ENCODE results near the gene HMGXB4.

Gene HMGXB4

DNA sequence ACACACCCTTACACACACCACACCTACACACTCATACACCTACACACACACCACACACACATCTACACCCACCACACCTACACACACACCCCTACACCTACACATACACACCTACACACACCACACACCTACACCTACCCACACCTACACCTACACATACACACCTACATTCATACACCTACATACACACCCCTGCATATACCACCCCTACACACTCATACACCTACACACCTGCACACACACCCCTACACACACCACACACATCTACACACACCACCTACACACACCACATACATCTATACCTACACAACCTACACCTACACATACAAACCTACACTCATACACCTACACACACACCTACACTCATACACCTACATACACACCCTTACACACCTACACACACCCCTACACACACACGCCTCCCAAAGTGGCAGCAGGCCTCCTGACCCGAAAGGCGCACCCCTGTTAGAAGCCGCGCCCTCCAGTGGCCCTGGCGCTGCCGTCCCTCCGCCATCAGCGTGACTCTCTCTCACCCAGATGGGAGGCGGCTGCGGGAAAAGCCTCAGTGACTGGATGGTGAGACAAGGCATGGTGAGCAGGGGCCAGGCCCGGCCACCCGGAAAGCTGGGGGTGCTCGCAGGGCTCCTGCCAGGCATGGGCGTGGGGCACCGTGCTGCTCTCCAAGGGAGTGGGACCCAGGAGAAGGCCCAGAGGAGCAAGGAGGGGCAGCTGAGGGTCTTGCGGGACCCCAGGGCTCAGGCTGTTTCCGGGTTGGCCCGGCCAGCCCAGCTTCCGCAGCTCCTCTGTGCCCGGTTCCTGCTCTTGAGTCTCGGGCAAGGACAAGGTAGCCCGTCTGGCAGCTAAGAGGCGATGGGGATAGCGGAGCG, 86.6 kb downstream of the HMGXB4 start:
- no peak overlapping the region for H3K4me3 ChIP-seq (ENCODE audit: low read depth, low read length)
- TF ChIP-seq, protein P1, sequence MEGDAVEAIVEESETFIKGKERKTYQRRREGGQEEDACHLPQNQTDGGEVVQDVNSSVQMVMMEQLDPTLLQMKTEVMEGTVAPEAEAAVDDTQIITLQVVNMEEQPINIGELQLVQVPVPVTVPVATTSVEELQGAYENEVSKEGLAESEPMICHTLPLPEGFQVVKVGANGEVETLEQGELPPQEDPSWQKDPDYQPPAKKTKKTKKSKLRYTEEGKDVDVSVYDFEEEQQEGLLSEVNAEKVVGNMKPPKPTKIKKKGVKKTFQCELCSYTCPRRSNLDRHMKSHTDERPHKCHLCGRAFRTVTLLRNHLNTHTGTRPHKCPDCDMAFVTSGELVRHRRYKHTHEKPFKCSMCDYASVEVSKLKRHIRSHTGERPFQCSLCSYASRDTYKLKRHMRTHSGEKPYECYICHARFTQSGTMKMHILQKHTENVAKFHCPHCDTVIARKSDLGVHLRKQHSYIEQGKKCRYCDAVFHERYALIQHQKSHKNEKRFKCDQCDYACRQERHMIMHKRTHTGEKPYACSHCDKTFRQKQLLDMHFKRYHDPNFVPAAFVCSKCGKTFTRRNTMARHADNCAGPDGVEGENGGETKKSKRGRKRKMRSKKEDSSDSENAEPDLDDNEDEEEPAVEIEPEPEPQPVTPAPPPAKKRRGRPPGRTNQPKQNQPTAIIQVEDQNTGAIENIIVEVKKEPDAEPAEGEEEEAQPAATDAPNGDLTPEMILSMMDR (IDR thresholded peaks at IDR 0.05; ENCODE audit: low read depth, low read length): no peak
- TF ChIP-seq MYC (IDR thresholded peaks at IDR 0.05; ENCODE audit: low read depth, low read length) (no peak), POLR2A (IDR thresholded peaks at IDR 0.05; ENCODE audit: extremely low read depth, insufficient read length) (no peak)
- DNase-seq (ENCODE audit: low read depth): no peak

DNA sequence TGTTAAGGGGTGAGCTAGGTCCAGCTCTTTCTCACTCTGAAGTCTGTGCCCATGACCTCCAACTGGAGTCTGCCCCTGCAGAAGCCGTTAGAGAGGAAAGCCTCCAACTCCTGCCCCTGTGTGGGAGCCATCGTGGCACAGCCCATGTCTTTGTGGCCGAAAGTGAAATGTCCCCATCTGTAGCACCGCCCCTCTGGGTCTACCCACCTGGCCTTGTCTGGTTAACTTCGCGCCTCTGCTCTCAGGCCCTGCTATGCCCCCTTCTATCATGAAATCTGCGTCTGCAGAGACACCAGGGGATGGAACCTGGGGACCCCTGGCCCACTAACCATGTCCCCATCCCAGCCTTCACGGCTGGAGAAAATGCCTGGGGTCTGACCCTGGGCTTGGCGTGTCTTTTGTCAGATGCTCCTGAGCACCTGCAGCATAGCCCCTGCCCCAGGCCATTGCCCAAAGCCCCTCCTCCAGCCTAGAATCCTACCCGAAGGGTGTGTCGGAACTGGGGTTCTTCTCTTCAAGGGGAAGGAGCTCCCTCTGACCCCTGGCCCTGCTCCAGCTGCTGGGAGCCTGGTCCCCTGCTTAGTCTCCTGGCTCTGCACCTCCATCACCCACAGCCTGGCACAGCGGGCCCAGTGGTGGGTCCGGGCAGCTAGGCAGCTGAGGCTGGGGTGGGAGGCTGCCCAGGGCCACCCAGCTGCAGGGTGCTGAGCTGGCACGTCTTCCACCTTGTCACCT, 87.8 kb downstream of the HMGXB4 start:
- TF ChIP-seq, protein P2, sequence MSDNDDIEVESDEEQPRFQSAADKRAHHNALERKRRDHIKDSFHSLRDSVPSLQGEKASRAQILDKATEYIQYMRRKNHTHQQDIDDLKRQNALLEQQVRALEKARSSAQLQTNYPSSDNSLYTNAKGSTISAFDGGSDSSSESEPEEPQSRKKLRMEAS (IDR thresholded peaks at IDR 0.05; ENCODE audit: low read depth, low read length): no peak
- TF ChIP-seq POLR2A (IDR thresholded peaks at IDR 0.05; ENCODE audit: extremely low read depth, insufficient read length) (no peak), MYC (IDR thresholded peaks at IDR 0.05; ENCODE audit: low read depth, low read length) (no peak)
- TF ChIP-seq, protein P1 (IDR thresholded peaks at IDR 0.05; ENCODE audit: low read depth, low read length): no peak
- H3K4me3 ChIP-seq (ENCODE audit: low read depth, low read length): no peak overlapping the region
- DNase-seq (ENCODE audit: low read depth): no peak

Data from NB4 (cell line).